Fibroblast of lung (primary cell): Measurements from ENCODE around the gene CEP128. TPM values are rescaled to one million over a fixed set of nuclear protein-coding genes. Genes with fewer than 3 reads are reported as not detected.

ENCODE experiments used
- DNase-seq, 2 donors: peaks; one replicate each; pipeline versions ENCODE4 v3.0.0 to v3.0.0-alpha.2; 2010; ENCODE audit warnings: low read depth in 2 of 2
- H2AFZ ChIP-seq: 2 replicates; pipeline ENCODE4 v1.5.1; 2012; ENCODE audit warnings: low read length, control low read depth, inconsistent platforms
- H3K27ac ChIP-seq: 2 replicates; pipeline ENCODE4 v1.5.1; 2011; ENCODE audit warnings: low read length, control low read depth; ENCODE audit not compliant: insufficient read depth
- H3K27me3 ChIP-seq: 2 replicates; pipeline ENCODE4 v1.5.1; 2011; ENCODE audit warnings: mild to moderate bottlenecking, low read length; ENCODE audit not compliant: control insufficient read depth, insufficient read depth
- H3K36me3 ChIP-seq: 2 replicates; pipeline ENCODE4 v1.5.1; 2011; ENCODE audit warnings: low read length; ENCODE audit not compliant: control insufficient read depth, insufficient read depth
- H3K4me1 ChIP-seq: 2 replicates; pipeline ENCODE4 v1.5.1; 2011; ENCODE audit warnings: low read length; ENCODE audit not compliant: control insufficient read depth, insufficient read depth; ENCODE audit errors: extremely low read depth
- H3K4me2 ChIP-seq: 2 replicates; pipeline ENCODE4 v1.5.1; 2011; ENCODE audit warnings: low read length, control low read depth; ENCODE audit not compliant: insufficient read depth; ENCODE audit errors: extremely low read depth
- H3K4me3 ChIP-seq, 4 experiments: fragments of 200-600 bp in 1 of 4; sonication (generic) in 1 of 4; replicated peaks in 1 of 4; 2 replicates each; pipeline ENCODE4 v1.5.1; 2011 to 2016; ENCODE audit warnings: low read length in 4 of 4, low read depth in 3 of 4, mild to moderate bottlenecking in 3 of 4, control low read depth in 2 of 4, inconsistent platforms in 1 of 4, mixed read lengths in 1 of 4; ENCODE audit not compliant: insufficient read depth in 1 of 4; ENCODE audit errors: control extremely low read depth in 1 of 4
- H3K79me2 ChIP-seq: 2 replicates; pipeline ENCODE4 v1.5.1; 2012; ENCODE audit warnings: mild to moderate bottlenecking, low read length, inconsistent platforms; ENCODE audit not compliant: control insufficient read depth, insufficient read depth
- H3K9ac ChIP-seq: 2 replicates; pipeline ENCODE4 v1.5.1; 2011; ENCODE audit warnings: mild to moderate bottlenecking, low read length, control low read depth; ENCODE audit not compliant: insufficient read depth
- H3K9me3 ChIP-seq: 2 replicates; pipeline ENCODE4 v1.5.1; 2012; ENCODE audit warnings: low read depth, low read length; ENCODE audit not compliant: control insufficient read depth, insufficient read depth
- H4K20me1 ChIP-seq: 2 replicates; pipeline ENCODE4 v1.5.1; 2011; ENCODE audit warnings: low read length; ENCODE audit not compliant: control insufficient read depth, insufficient read depth; ENCODE audit errors: extremely low read depth
- EZH2 ChIP-seq: IDR thresholded peaks from 2 replicates; pipeline ENCODE4 v1.5.1; 2012; ENCODE audit warnings: low read length, control low read depth, mild to moderate bottlenecking; ENCODE audit errors: missing control alignments
- polyA plus RNA-seq, 2 donors: library from polyadenylated mRNA; depleted of rRNA in 1 of 2; stranded (reverse) in 1 of 2; unstranded in 1 of 2; fragments of >200 nt; gene quantifications; 2 replicates each; pipeline ENCODE4 v1.2.1, GENCODE V29; 2011 to 2012; ENCODE audit warnings: missing spikeins in 1 of 2
- total RNA-seq: library from RNA; depleted of rRNA; stranded (reverse); fragments of >200 nt; gene quantifications from 2 replicates; pipeline ENCODE4 v1.2.1, GENCODE V29; 2014
- TF ChIP-seq, protein P1 (sequence below), 2 donors: IDR thresholded peaks in 1 of 2; conservative IDR thresholded peaks in 1 of 2; 1 replicate in 1 of 2; 2 replicates in 1 of 2; pipeline ENCODE4 v1.5.1; 2011 to 2012; ENCODE audit warnings: low read length in 2 of 2, control low read depth in 1 of 2, inconsistent platforms in 1 of 2, low read depth in 1 of 2, mild to moderate bottlenecking in 1 of 2

CEP128 gene
- total and polyA plus RNA-seq, 2 donors (not counting 1 experiment from before 2014, with no cell fraction given): 1.3 to 7.8 TPM

- Histone ChIP-seq H3K9me3 (no peaks in the 10 kb centered on the region), H4K20me1 (no peaks in the 10 kb centered on the region), H3K27me3 (no peaks in the 10 kb centered on the region), H3K4me2 (no peak overlapping the region), H3K4me1 (no peaks in the 10 kb centered on the region), H3K9ac (no peak overlapping the region), H3K4me3 (no peak overlapping the region), H3K27ac (no peak overlapping the region), H3K79me2 (no peaks in the 10 kb centered on the region), H3K36me3 (no peaks in the 10 kb centered on the region), H2AFZ (no peak overlapping the region)
- peak in 1 of 2 donors; percentile 69 for DNase-seq
- TF ChIP-seq, protein P1, sequence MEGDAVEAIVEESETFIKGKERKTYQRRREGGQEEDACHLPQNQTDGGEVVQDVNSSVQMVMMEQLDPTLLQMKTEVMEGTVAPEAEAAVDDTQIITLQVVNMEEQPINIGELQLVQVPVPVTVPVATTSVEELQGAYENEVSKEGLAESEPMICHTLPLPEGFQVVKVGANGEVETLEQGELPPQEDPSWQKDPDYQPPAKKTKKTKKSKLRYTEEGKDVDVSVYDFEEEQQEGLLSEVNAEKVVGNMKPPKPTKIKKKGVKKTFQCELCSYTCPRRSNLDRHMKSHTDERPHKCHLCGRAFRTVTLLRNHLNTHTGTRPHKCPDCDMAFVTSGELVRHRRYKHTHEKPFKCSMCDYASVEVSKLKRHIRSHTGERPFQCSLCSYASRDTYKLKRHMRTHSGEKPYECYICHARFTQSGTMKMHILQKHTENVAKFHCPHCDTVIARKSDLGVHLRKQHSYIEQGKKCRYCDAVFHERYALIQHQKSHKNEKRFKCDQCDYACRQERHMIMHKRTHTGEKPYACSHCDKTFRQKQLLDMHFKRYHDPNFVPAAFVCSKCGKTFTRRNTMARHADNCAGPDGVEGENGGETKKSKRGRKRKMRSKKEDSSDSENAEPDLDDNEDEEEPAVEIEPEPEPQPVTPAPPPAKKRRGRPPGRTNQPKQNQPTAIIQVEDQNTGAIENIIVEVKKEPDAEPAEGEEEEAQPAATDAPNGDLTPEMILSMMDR (conservative IDR thresholded peaks at IDR 0.05 in 1 of 2, IDR thresholded peaks at IDR 0.05 in 1 of 2; ENCODE audit: low read depth in 1 of 2, low read length in 2 of 2): no peak
- TF ChIP-seq EZH2: no peak
Measured at GRCh38 chr14:80606347-80606772, 335.2 kb downstream of the CEP128 start.

GRCh38 chr14:80605536-80605935, 336.0 kb downstream of the CEP128 start:
- Histone ChIP-seq H3K4me2 (no peak overlapping the region), H2AFZ (no peak overlapping the region), H3K9me3 (no peaks in the 10 kb centered on the region), H3K27ac (no peak overlapping the region), H4K20me1 (no peaks in the 10 kb centered on the region), H3K27me3 (no peaks in the 10 kb centered on the region), H3K4me1 (no peaks in the 10 kb centered on the region), H3K4me3 (no peak overlapping the region), H3K79me2 (no peaks in the 10 kb centered on the region), H3K36me3 (no peaks in the 10 kb centered on the region), H3K9ac (no peak overlapping the region)
- DNase-seq: peak in 1 of 2 donors; percentile 83
- TF ChIP-seq, protein P1 (conservative IDR thresholded peaks at IDR 0.05 in 1 of 2, IDR thresholded peaks at IDR 0.05 in 1 of 2; ENCODE audit: low read depth in 1 of 2, low read length in 2 of 2): no peak
- no peak for TF ChIP-seq EZH2

GRCh38 chr14:80602946-80603345, 338.6 kb downstream of the CEP128 start:
- H3K4me2 ChIP-seq: no peak overlapping the region
- DNase-seq: no peak
- no peaks in the 10 kb centered on the region for H3K4me1 ChIP-seq
- TF ChIP-seq, protein P1 (conservative IDR thresholded peaks at IDR 0.05 in 1 of 2, IDR thresholded peaks at IDR 0.05 in 1 of 2; ENCODE audit: low read depth in 1 of 2, low read length in 2 of 2): no peak
- no peak for TF ChIP-seq EZH2
- H3K27ac ChIP-seq: no peak overlapping the region
- H3K36me3 ChIP-seq: no peaks in the 10 kb centered on the region
- H3K9ac ChIP-seq: no peak overlapping the region
- no peaks in the 10 kb centered on the region for H3K79me2 ChIP-seq
- H2AFZ ChIP-seq: no peak overlapping the region
- H3K27me3 ChIP-seq: no peaks in the 10 kb centered on the region
- H4K20me1 ChIP-seq: no peaks in the 10 kb centered on the region
- no peaks in the 10 kb centered on the region for H3K9me3 ChIP-seq
- H3K4me3 ChIP-seq: no peak overlapping the region
